ENCODE data around the gene ANKRD49.

DNA sequence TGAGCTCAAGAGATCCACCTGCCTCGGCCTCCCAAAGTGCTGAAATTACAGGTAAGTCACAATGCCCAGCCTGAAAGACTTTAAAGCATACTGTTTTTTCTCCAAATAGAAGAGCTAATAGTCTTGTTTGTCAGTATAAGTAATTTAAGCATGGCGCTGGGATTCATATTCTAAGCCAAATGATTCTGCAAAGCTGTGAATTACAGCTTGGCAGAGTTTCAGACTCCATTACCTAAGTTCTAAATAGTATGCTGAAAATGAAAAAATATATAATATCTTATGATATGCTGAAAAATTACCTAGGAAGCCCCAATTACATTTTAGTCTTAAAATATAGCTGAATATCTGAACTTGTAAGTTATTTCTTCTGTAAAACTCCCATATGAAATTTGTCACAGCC lies 39.5 kb upstream of the ANKRD49 start:
- TF ChIP-seq, protein P1, sequence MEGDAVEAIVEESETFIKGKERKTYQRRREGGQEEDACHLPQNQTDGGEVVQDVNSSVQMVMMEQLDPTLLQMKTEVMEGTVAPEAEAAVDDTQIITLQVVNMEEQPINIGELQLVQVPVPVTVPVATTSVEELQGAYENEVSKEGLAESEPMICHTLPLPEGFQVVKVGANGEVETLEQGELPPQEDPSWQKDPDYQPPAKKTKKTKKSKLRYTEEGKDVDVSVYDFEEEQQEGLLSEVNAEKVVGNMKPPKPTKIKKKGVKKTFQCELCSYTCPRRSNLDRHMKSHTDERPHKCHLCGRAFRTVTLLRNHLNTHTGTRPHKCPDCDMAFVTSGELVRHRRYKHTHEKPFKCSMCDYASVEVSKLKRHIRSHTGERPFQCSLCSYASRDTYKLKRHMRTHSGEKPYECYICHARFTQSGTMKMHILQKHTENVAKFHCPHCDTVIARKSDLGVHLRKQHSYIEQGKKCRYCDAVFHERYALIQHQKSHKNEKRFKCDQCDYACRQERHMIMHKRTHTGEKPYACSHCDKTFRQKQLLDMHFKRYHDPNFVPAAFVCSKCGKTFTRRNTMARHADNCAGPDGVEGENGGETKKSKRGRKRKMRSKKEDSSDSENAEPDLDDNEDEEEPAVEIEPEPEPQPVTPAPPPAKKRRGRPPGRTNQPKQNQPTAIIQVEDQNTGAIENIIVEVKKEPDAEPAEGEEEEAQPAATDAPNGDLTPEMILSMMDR (IDR thresholded peaks at IDR 0.05; ENCODE audit: low read depth, low read length): no peak
- TF ChIP-seq, protein P2, sequence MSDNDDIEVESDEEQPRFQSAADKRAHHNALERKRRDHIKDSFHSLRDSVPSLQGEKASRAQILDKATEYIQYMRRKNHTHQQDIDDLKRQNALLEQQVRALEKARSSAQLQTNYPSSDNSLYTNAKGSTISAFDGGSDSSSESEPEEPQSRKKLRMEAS (IDR thresholded peaks at IDR 0.05; ENCODE audit: low read depth, low read length): no peak
- no peak for TF ChIP-seq POLR2A (IDR thresholded peaks at IDR 0.05; ENCODE audit: extremely low read depth, insufficient read length)
